ENCODE measurements around the gene PLPP3. TPM values are rescaled to one million over a fixed set of nuclear protein-coding genes. Genes with fewer than 3 reads are reported as not detected.
"Not testable (repeated sequence)": the region's sequence is repeated elsewhere in the genome, so short reads cannot be mapped to it uniquely, and the experiment has no call there.

PLPP3 gene
- 0.36 TPM for polyA plus RNA-seq (2012; ENCODE audit: missing spikeins)

DNA sequence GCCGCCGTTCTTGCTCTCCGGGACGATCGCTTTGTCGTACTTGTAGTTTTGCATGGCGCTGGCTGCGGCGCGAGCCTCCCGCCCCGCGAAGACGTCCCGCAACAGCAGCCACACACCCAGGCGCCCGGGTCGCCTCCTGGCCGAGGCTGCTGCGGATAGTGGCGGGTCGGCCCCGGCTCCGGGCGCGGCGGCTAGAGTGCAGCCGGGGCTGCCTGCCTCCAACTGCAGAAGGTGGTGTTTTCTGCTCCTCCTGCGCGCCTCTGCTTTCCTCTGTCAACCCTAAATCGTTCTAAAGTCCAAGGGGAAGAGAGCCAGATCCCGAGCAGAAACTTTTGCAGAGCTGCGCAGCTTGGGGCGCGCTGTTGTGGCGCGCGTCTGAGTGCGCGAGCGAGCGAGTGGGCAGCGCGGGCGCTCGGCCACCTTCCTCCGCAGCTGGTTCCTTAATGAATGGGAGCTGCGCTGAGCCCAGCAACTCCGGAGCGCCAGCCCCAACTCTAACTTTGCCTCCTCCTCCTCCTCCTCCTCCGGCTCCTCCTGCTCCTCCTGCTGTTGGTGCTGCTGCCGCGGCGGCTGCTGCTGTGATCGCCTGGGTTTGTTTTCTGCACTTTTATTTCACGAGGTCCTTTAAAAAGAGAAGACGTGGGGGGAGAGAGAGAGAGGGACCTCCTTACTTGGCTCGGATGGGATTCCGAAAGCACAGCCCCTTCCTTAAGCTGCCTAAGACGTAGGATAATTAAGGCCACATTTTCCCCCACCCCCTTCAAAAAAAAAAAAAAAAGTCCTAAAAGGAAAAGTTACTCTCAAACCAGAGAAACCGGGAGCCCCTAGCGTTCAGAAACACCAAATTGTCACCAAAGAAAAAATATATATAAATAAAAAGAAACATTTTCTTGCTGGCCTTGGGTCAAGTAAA lies at the start of gene PLPP3:
Gene PLPP3 (minus strand): TSS at position 601 of the 913 bp plus-strand sequence. CDS start 547 bp downstream, at position 54.
- peak; percentile 27 for DNase-seq (ENCODE audit: insufficient read length)
- no peak for FAIRE-seq
- no peak for TF ChIP-seq POLR2A (IDR thresholded peaks at IDR 0.05; ENCODE audit: low read depth, low read length)

GRCh38 chr1:56627636-56628039 lies 48.3 kb upstream of the PLPP3 start:
- DNase-seq (ENCODE audit: insufficient read length) (no peak), FAIRE-seq (no peak)
- no peak for TF ChIP-seq POLR2AphosphoS5 (IDR thresholded peaks at IDR 0.05; ENCODE audit: low read depth, low read length)
- TF ChIP-seq POLR2A (IDR thresholded peaks at IDR 0.05; ENCODE audit: low read depth, low read length): no peak
- TF ChIP-seq TAF1 (IDR thresholded peaks at IDR 0.05; ENCODE audit: borderline replicate concordance, low read depth, low read length): no peak

DNA sequence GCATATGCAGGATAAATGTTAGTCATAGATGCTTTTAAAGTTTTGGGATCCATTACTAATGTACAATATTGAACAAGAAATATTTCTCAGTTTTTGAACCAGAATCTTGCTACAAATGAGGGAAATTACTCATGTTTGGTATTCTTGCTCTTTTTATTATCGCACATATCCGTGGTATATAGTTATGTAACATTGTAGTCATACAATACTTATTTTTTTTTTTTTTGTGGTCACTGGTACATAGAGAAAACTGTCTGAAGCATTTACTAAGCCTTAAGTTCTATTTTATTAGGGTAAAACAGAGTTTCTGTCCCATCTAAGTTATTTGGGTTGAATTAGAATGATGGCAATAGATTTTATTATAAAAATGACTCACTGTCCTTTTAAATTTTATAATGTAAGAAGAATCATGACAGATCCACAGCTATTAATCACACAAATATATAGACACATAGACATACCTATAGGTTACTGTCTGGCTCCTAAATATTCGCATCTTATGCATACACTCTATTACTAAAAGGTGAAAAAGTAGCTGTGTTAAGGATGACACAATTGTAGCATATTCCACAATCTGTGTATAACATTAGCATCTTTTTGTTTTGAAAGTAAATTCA lies 47.8 kb upstream of the PLPP3 start:
- FAIRE-seq (no peak), DNase-seq (ENCODE audit: insufficient read length) (no peak)
- TF ChIP-seq POLR2A (IDR thresholded peaks at IDR 0.05; ENCODE audit: low read depth, low read length): no peak
- no peak for TF ChIP-seq TAF1 (IDR thresholded peaks at IDR 0.05; ENCODE audit: borderline replicate concordance, low read depth, low read length)
- TF ChIP-seq POLR2AphosphoS5 (IDR thresholded peaks at IDR 0.05; ENCODE audit: low read depth, low read length): no peak

GRCh38 chr1:56626546-56626945 lies 47.2 kb upstream of the PLPP3 start:
- TF ChIP-seq POLR2AphosphoS5 (IDR thresholded peaks at IDR 0.05; ENCODE audit: low read depth, low read length): no peak
- no peak for TF ChIP-seq POLR2A (IDR thresholded peaks at IDR 0.05; ENCODE audit: low read depth, low read length)
- no peak for TF ChIP-seq TAF1 (IDR thresholded peaks at IDR 0.05; ENCODE audit: borderline replicate concordance, low read depth, low read length)
- DNase-seq (ENCODE audit: insufficient read length) (no peak), FAIRE-seq (no peak)

DNA sequence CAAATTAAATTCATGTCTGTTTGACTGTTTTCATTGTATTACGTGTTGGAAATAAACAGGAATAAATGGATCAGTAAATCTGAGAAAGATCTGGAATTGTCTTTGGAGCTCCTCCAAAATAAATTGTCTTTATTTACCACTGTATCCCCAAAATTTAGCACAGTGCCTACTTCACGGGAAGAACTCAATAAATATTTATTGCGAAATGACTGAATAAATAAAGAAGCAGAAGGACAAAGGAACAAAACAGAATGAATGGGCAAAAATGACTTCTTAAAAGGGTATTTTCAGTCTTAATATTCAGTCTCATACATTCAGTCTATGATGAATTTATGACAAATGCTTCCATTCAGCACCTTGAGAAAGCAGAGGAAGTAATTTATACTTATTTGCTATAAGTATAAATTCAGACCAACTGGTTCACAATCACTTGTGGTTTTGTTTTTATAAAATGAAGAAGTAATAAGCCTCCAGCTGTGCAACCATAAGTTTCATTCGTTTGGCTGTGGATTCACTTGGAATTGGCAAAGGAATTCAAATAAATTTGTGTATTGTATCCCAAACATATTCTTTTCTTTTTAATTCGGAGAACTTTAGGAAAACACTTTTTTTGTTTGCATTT lies 46.6 kb upstream of the PLPP3 start:
- TF ChIP-seq POLR2A (IDR thresholded peaks at IDR 0.05; ENCODE audit: low read depth, low read length) (no peak), POLR2AphosphoS5 (IDR thresholded peaks at IDR 0.05; ENCODE audit: low read depth, low read length) (no peak), TAF1 (IDR thresholded peaks at IDR 0.05; ENCODE audit: borderline replicate concordance, low read depth, low read length) (no peak)
- DNase-seq (ENCODE audit: insufficient read length): no peak
- FAIRE-seq: no peak

GRCh38 chr1:56617141-56617540 lies 37.8 kb upstream of the PLPP3 start:
- DNase-seq (ENCODE audit: insufficient read length): no peak
- TF ChIP-seq TAF1 (IDR thresholded peaks at IDR 0.05; ENCODE audit: borderline replicate concordance, low read depth, low read length) (no peak), POLR2AphosphoS5 (IDR thresholded peaks at IDR 0.05; ENCODE audit: low read depth, low read length) (no peak), POLR2A (IDR thresholded peaks at IDR 0.05; ENCODE audit: low read depth, low read length) (no peak)
- no peak for FAIRE-seq

- not testable (repeated sequence) for DNase-seq (ENCODE audit: insufficient read length); FAIRE-seq
These were observed 31.4 kb upstream of the PLPP3 start for GRCh38 chr1:56610770-56611169.

GRCh38 chr1:56610097-56610496 lies 30.7 kb upstream of the PLPP3 start:
- FAIRE-seq: not testable (repeated sequence)

DNA sequence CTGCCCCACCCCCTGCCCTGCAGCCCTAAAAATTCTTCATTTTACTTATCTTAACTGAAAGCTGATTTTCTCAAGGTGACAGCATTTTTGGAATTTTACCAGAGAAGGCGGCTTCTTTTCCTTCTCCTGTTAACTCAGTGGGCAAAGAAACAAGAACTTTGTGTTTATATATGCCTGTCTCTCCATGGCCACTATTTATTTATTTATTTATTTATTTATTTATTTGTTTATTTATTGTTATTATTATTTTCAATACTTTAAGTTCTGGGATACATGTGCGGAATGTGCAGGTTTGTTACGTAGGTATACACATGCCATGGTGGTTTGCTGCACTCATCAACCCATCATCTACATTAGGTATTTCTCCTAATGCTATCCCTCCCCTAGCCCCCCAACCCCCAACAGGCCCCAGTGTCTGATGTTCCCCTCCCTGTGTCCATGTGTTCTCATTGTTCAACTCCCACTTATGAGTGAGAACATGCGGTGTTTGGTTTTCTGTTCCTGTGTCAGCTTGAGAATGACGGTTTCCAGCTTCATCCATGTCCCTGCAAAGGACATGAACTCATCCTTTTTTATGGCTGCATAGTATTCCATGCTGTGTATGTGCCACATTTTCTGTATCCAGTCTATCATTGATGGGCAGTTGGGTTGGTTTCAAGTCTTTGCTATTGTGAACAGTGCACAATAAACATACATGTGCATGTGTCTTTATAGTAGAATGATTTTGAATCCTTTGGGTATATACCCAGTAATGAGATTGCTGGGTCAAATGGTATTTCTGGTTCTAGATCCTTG lies 16.2 kb upstream of the PLPP3 start:
- FAIRE-seq; DNase-seq (ENCODE audit: insufficient read length): not testable (repeated sequence)

More at GRCh38 chr1:56610097-56610496, 30.7 kb upstream of the PLPP3 start:
- DNase-seq (ENCODE audit: insufficient read length): not testable (repeated sequence)

DNA sequence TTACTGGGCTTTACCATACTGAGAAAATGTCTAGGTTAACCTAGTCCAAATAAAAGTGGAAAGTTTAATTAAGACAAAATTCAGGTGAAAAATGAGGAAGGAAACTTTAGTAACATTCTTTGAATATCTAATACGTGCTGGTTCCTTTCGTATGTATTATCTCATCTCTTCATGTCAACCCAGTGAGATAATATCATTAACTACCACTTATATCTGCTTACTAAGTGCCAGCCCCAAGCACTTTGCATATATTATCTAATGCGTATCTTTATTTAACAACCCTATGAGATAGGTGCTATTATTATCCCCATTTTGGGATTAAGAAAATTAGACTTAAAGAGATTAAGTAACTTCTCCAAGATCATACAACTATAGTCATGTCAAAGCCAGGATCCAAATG lies 12.5 kb upstream of the PLPP3 start:
- DNase-seq (ENCODE audit: insufficient read length) (no peak), FAIRE-seq (no peak)
- no peak for TF ChIP-seq POLR2A (IDR thresholded peaks at IDR 0.05; ENCODE audit: low read depth, low read length)
- TF ChIP-seq POLR2AphosphoS5 (IDR thresholded peaks at IDR 0.05; ENCODE audit: low read depth, low read length): no peak
- TF ChIP-seq TAF1 (IDR thresholded peaks at IDR 0.05; ENCODE audit: borderline replicate concordance, low read depth, low read length): no peak

DNA sequence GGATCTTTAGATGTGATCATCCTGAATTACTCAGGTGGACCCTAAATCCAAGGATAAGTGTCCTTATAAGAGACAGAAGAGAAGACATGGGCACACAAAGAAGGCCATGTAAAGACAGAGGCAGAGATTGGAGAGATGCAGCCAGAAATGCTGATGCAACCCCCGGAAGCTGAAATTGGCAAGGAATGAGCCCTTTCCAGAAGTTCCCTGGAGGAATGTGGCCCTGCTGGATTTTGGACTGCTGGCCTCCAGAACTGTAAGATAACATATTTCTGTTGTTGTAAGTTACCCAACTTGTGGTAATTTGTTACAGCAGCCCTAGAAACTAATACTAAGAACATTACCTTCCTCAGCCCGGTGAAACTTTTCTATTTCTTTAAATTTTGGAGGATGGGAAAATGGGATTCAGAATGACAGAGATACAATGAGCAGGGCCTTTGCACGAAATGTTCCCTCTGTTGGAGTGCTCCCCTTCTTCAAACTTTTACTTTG lies 11.2 kb upstream of the PLPP3 start:
- no peak for FAIRE-seq

More for the DNA sequence above, 11.2 kb upstream of the PLPP3 start:
- no peak for TF ChIP-seq POLR2AphosphoS5 (IDR thresholded peaks at IDR 0.05; ENCODE audit: low read depth, low read length)
- TF ChIP-seq TAF1 (IDR thresholded peaks at IDR 0.05; ENCODE audit: borderline replicate concordance, low read depth, low read length): no peak
- no peak for TF ChIP-seq POLR2A (IDR thresholded peaks at IDR 0.05; ENCODE audit: low read depth, low read length)
- no peak for DNase-seq (ENCODE audit: insufficient read length)

Data from GM12892 (cell line).